ENCODE measurements around the gene FHOD1. TPM values are rescaled to one million over a fixed set of nuclear protein-coding genes. Genes with fewer than 3 reads are reported as not detected.

The FHOD1 gene
- total RNA-seq, 2 experiments from 2014 or later = 16.5 to 55.0 TPM

- Histone ChIP-seq H3K4me3 (ENCODE audit: low read depth, low read length, poor library complexity, severe bottlenecking) (no peak overlapping the region), H3K9me2 (ENCODE audit: insufficient read depth, low read length) (no peaks in the 10 kb centered on the region), H3K36me3 (ENCODE audit: insufficient read depth, low read length) (no peaks in the 10 kb centered on the region), H4K20me1 (ENCODE audit: insufficient read depth, low read length) (no peaks in the 10 kb centered on the region), H2AFZ (ENCODE audit: low read length) (no peak overlapping the region), H3K79me2 (ENCODE audit: insufficient read depth, low read depth, low read length) (no peaks in the 10 kb centered on the region), H3K9me3 (ENCODE audit: low read length) (no peaks in the 10 kb centered on the region), H3K27ac (ENCODE audit: low read depth, low read length, poor library complexity, severe bottlenecking) (no peak overlapping the region), H3K4me1 (ENCODE audit: insufficient read depth, low read length, poor library complexity, severe bottlenecking) (no peaks in the 10 kb centered on the region), H3K4me2 (ENCODE audit: low read length) (no peak overlapping the region)
- TF ChIP-seq CTCF (conservative IDR thresholded peaks at IDR 0.05; ENCODE audit: low read length) (no peak), EZH2phosphoT487 (IDR thresholded peaks at IDR 0.05; ENCODE audit: borderline replicate concordance, low read depth, low read length) (no peak)
- CTCF ChIA-PET (ENCODE audit: unreplicated experiment) = no interaction called here
- DNase-seq (ENCODE audit: low spot score) = no peak
- POLR2A ChIA-PET = interaction anchor here (0.5 to 1.4 kb wide), 3 partner anchors 26 to 128 kb away, joined by 3 to 4 read pairs (median 3); no protein-coding TSS in a partner anchor
- intact Hi-C loops (cut with micrococcal nuclease; ENCODE audit: unreplicated experiment) = no loop called here
- BruUV-seq (replicated peaks) = no TSS peak
These were observed 22.5 kb upstream of the FHOD1 start for GRCh38 chr16:67269766-67270165.

DNA sequence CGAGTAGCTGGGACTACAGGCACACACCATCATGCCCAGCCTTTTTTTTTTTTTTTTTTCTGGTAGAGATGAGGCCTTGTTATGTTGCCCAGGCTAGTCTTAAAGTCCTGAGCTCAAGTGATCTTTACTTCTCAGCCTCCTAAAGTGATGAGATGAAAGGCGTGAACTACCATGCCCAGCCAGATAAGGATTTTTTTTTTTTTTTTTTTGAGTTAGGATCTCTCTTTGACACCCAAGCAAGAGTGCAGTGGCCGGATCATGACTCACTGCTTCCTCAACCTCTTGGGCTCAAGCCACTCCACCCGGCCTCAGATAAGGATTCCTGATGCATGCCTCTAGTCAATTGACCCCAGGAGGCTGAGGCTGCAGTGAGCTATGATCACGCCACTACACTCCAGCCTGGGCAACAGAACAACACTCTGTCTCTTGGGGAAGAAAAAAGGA is 20.9 kb upstream of the FHOD1 start:
- H3K36me3 ChIP-seq (ENCODE audit: insufficient read depth, low read length) = no peaks in the 10 kb centered on the region
- H3K9me3 ChIP-seq (ENCODE audit: low read length) = no peaks in the 10 kb centered on the region
- CTCF ChIA-PET (ENCODE audit: unreplicated experiment) = interaction anchor here (0.6 kb wide), 1 partner anchor 16 kb away, joined by 3 read pairs; no protein-coding TSS in a partner anchor
- H3K79me2 ChIP-seq (ENCODE audit: insufficient read depth, low read depth, low read length) = no peaks in the 10 kb centered on the region
- intact Hi-C loops (cut with micrococcal nuclease; ENCODE audit: unreplicated experiment) = no loop called here
- H2AFZ ChIP-seq (ENCODE audit: low read length) = no peak overlapping the region
- H3K4me3 ChIP-seq (ENCODE audit: low read depth, low read length, poor library complexity, severe bottlenecking) = no peak overlapping the region
- no peaks in the 10 kb centered on the region for H3K4me1 ChIP-seq (ENCODE audit: insufficient read depth, low read length, poor library complexity, severe bottlenecking)
- no peak overlapping the region for H3K4me2 ChIP-seq (ENCODE audit: low read length)
- POLR2A ChIA-PET = interaction anchor here (0.6 to 1.4 kb wide), 3 partner anchors 24 to 308 kb away, joined by 3 to 4 read pairs (median 3); no protein-coding TSS in a partner anchor
- BruUV-seq (replicated peaks) = no TSS peak
- H3K27ac ChIP-seq (ENCODE audit: low read depth, low read length, poor library complexity, severe bottlenecking) = no peak overlapping the region
- TF ChIP-seq CTCF (conservative IDR thresholded peaks at IDR 0.05; ENCODE audit: low read length) (no peak), EZH2phosphoT487 (IDR thresholded peaks at IDR 0.05; ENCODE audit: borderline replicate concordance, low read depth, low read length) (no peak)
- no peak for DNase-seq (ENCODE audit: low spot score)
- H3K9me2 ChIP-seq (ENCODE audit: insufficient read depth, low read length) = no peaks in the 10 kb centered on the region
- no peaks in the 10 kb centered on the region for H4K20me1 ChIP-seq (ENCODE audit: insufficient read depth, low read length)

- H4K20me1 ChIP-seq (ENCODE audit: insufficient read depth, low read length) = no peaks in the 10 kb centered on the region
- H3K36me3 ChIP-seq (ENCODE audit: insufficient read depth, low read length) = no peaks in the 10 kb centered on the region
- CTCF ChIA-PET (ENCODE audit: unreplicated experiment) = no interaction called here
- BruUV-seq (replicated peaks) = no TSS peak
- no peak for DNase-seq (ENCODE audit: low spot score)
- no peak overlapping the region for H2AFZ ChIP-seq (ENCODE audit: low read length)
- intact Hi-C loops (cut with micrococcal nuclease; ENCODE audit: unreplicated experiment) = no loop called here
- H3K9me3 ChIP-seq (ENCODE audit: low read length) = no peaks in the 10 kb centered on the region
- POLR2A ChIA-PET = no interaction called here
- H3K27ac ChIP-seq (ENCODE audit: low read depth, low read length, poor library complexity, severe bottlenecking) = no peak overlapping the region
- H3K79me2 ChIP-seq (ENCODE audit: insufficient read depth, low read depth, low read length) = no peaks in the 10 kb centered on the region
- TF ChIP-seq CTCF (conservative IDR thresholded peaks at IDR 0.05; ENCODE audit: low read length) (no peak), EZH2phosphoT487 (IDR thresholded peaks at IDR 0.05; ENCODE audit: borderline replicate concordance, low read depth, low read length) (no peak)
- no peak overlapping the region for H3K4me3 ChIP-seq (ENCODE audit: low read depth, low read length, poor library complexity, severe bottlenecking)
- H3K4me2 ChIP-seq (ENCODE audit: low read length) = no peak overlapping the region
- H3K4me1 ChIP-seq (ENCODE audit: insufficient read depth, low read length, poor library complexity, severe bottlenecking) = peaks cover 4% of the 10 kb centered on the region
- H3K9me2 ChIP-seq (ENCODE audit: insufficient read depth, low read length) = no peaks in the 10 kb centered on the region
These were observed 18.6 kb upstream of the FHOD1 start for GRCh38 chr16:67265834-67266233.

Measured in OCI-LY7 (cell line).